DND-41 (cell line): Measurements from ENCODE around the gene NCMAP.

Experiments used
- CTCF ChIP-seq: IDR thresholded peaks from 2 replicates; pipeline ENCODE4 v1.5.1; 2012; ENCODE audit warnings: borderline replicate concordance, low read length, moderate library complexity, mild to moderate bottlenecking; ENCODE audit not compliant: poor library complexity, severe bottlenecking; ENCODE audit errors: extremely low read depth
- EZH2 ChIP-seq: IDR thresholded peaks from 3 replicates; pipeline ENCODE4 v1.6.1; 2012; ENCODE audit warnings: borderline replicate concordance, low read depth, mild to moderate bottlenecking, moderate library complexity, low read length, inconsistent platforms; ENCODE audit not compliant: severe bottlenecking

- TF ChIP-seq CTCF (no peak), EZH2 (no peak)
These were observed 48.5 kb upstream of the NCMAP start for GRCh38 chr1:24507405-24507804.
